ENCODE data around the gene LTBP2. TPM values are rescaled to one million over a fixed set of nuclear protein-coding genes. Genes with fewer than 3 reads are reported as not detected.
A peak's percentile ranks its signal among the peaks of the same experiment; 100 is the strongest.

Gene LTBP2
- total RNA-seq, 2 donors from 2014 or later, result 0.55 to 0.73 TPM

DNA sequence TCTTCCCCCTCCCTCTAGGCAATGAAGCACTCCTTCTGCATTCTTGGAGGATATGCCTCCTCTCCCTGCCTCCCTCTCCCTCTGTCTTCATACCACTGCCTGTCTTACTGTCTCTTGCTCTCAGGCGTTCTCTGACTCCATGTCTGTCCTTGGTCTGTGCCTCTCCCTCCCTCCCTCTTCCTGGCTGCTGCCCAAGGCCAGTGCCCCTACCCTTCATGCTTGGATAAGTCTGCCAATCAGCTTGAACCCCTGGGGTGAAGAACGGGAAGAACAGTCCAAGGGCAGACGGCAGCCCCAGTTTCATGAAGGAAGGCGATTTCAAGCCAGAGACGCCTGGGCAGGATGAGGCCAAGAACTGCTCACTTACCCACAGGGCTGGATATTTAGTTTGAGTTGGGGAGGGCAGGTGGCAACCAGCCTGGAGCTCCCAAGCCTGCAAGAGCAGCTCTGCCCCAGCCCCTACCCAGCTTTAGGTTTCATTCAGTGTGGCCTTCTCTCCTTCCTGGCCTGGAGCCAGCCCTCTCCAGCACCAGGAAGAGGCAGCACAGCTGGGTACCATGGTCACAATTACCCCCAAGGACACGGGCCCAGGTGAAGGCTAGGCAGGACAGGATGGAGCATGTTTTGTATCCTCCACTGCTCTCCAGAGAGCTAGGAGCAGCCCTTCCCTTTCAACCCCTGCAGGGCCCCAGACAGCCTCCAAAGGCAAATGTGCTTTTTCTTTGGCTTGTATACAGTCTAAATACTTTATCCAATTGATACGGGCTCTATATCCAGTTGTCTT lies 35.8 kb upstream of the LTBP2 start:
- DNase-seq (ENCODE audit: low spot score) (no peak), ATAC-seq (peak in 1 of 2 donors; percentile 28)
- no peaks in the 10 kb centered on the region for H3K27me3 Mint-ChIP-seq
- no peak overlapping the region for H3K27ac Mint-ChIP-seq
- no peaks in the 10 kb centered on the region for H3K9me3 Mint-ChIP-seq
- no peaks in the 10 kb centered on the region for H3K36me3 Mint-ChIP-seq
- no peak overlapping the region for H3K4me3 Mint-ChIP-seq
- peaks cover 22 to 27% of the 10 kb centered on the region in 2 donors for H3K4me1 Mint-ChIP-seq (ENCODE audit: low read depth in 2 of 2)

DNA sequence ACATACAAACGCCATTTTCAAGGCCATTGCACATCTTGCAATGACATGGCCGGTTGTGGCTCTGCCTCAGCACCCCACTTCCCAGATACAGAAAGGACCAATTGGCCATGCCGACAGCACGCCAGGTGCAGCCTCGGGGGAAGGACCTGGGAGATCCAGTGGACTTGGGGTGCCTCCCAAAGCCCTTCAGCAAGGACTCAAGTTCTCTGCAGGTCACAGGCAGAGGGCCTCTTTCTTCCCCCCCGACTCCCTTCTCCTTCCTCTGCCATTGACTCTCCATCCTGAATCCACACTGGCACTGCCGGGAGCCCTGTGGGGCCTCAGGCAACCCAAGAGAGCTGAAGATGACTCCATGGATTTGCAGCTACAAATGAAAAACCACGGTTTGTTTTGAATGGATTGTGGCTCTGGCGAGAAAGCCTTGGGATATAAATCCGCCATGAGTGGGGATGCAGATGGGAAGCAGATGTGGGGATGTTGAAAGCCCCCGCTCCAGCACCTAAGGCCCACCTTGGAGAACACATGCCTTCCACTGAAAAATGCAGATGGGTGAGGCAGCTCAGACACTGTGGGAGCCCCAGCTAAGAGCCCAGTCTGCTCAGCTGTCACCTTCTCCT lies 35.1 kb upstream of the LTBP2 start:
- peaks cover 22 to 27% of the 10 kb centered on the region in 2 donors for H3K4me1 Mint-ChIP-seq (ENCODE audit: low read depth in 2 of 2)
- H3K9me3 Mint-ChIP-seq, result no peaks in the 10 kb centered on the region
- no peak for ATAC-seq
- no peak for DNase-seq (ENCODE audit: low spot score)
- H3K4me3 Mint-ChIP-seq, result no peak overlapping the region
- H3K36me3 Mint-ChIP-seq, result no peaks in the 10 kb centered on the region
- no peak overlapping the region for H3K27ac Mint-ChIP-seq
- no peaks in the 10 kb centered on the region for H3K27me3 Mint-ChIP-seq

DNA sequence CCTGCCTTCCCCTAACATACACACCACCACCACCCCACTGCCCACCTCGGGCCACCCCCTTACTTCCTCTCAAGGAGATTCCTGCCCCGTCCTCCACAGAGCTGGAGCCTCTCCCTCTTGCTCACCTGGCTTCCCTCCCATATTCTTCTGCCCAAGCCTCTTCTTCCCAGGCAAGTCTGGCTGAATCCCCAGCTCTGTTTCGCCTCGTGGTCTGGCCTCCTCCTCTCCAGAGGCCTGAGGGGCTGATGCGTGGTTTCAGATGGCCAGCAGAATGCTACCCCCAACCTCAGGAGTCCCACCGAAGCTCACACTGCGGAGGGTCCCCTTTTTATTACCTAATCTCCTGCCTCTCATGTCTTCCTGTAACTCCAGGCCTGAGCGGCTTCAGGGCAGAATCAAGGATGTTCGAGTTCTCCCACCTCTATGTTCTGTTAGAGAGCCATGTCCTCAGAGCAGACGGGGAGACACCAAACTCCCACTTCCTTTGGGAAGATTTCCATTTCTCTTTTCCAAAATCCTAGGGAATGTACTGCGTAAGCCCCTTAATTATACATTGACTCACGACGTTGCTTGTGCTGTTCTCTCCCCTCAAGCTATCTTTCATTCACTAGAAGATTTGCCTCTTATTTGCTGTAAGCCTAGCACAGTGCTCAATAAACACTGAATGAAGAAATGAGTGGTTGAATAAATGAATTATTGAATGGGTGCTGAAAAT lies 33.9 kb upstream of the LTBP2 start:
- H3K9me3 Mint-ChIP-seq, result no peaks in the 10 kb centered on the region
- no peak overlapping the region for H3K27ac Mint-ChIP-seq
- H3K27me3 Mint-ChIP-seq, result no peaks in the 10 kb centered on the region
- no peak overlapping the region for H3K4me3 Mint-ChIP-seq
- DNase-seq (ENCODE audit: low spot score) (no peak), ATAC-seq (peak in 1 of 2 donors; percentile 21)
- no peaks in the 10 kb centered on the region for H3K36me3 Mint-ChIP-seq
- peaks cover 13 to 17% of the 10 kb centered on the region in 2 donors for H3K4me1 Mint-ChIP-seq (ENCODE audit: low read depth in 2 of 2)

DNA sequence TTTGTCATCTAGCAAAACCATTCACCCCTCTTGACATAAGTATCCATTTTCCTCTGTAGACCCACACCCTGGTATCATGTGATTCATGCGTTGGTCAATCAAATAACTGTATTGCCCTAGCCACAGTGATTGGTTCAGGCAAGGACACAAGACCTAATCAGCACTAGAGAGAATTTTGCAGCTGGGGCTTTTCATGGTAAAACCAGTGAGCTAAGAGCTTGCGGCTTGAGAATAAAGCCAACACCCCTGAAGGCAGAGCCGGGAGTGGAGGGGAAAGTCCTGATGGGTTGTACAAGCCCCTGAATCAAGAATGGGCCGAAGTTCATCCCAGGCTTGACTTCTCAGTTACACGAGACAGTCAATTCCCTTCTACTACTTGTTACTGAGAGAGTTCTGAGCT lies 33.2 kb upstream of the LTBP2 start:
- H3K27me3 Mint-ChIP-seq, result no peaks in the 10 kb centered on the region
- ATAC-seq (no peak), DNase-seq (ENCODE audit: low spot score) (no peak)
- H3K4me3 Mint-ChIP-seq, result no peak overlapping the region
- H3K4me1 Mint-ChIP-seq (ENCODE audit: low read depth in 2 of 2), result peaks cover 7 to 11% of the 10 kb centered on the region in 2 donors
- H3K27ac Mint-ChIP-seq, result no peak overlapping the region
- no peaks in the 10 kb centered on the region for H3K9me3 Mint-ChIP-seq
- no peaks in the 10 kb centered on the region for H3K36me3 Mint-ChIP-seq

DNA sequence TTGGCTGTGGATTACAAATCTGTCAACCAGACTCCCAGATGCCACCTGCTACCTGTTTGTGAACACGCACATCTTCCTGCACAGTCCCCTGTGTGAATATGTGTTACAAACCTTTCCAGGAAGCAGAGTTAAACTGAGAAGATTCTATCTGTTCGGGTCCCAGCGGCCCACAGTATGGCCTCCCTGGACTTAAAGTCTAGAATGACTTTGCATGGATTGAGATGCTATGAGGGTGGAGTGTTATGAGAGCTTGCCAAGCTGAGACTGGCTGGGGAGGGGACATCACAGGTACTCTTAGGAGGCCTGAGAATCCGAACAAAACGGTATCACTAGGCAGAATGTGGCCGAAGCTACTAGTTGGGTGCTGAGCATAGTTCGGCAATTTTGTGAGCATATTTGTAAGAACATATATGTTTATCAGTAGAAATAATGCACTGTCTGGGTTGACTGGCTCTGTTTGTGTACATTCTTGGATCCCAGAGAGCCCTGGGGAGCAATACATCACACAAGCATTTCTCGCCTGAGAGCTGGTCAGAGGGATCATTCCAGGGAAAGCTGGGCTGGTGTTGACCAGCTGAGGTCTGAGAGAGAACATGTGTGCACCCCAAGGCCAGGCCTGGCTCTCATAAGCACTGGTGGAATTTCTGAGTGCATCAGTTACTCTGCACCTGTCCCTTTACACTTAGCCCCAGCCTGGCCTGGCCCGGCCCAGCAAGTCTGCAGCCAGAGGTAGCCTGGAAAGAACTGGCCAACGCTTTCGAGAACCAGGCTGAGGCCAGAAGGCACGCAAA lies 29.8 kb upstream of the LTBP2 start:
- ATAC-seq, result no peak
- no peaks in the 10 kb centered on the region for H3K27me3 Mint-ChIP-seq
- H3K36me3 Mint-ChIP-seq, result no peaks in the 10 kb centered on the region
- H3K9me3 Mint-ChIP-seq, result no peaks in the 10 kb centered on the region
- DNase-seq (ENCODE audit: low spot score), result no peak
- no peak overlapping the region for H3K27ac Mint-ChIP-seq
- peaks cover 7 to 12% of the 10 kb centered on the region in 2 donors for H3K4me1 Mint-ChIP-seq (ENCODE audit: low read depth in 2 of 2)
- no peak overlapping the region for H3K4me3 Mint-ChIP-seq

DNA sequence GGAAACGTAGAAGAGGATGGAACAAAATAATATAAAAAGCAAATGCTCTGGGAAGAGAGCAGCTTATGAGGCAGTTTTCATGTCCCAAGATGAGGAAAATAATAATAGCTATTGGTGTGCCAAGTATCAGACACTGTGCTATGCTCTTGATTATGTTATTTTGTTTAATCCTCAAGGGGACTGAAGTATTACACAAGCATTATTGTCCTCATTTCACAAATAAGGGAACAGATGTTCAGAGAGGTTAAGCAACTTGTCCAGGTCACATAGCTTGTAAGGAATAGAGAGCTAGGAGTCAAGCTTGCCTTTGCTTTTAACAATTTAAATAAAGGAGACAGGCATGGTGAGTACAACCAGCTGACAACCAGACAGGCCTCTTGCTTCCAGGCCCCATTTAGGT lies 26.9 kb upstream of the LTBP2 start:
- DNase-seq (ENCODE audit: low spot score) (no peak), ATAC-seq (no peak)
- Mint-ChIP-seq H3K4me1 (ENCODE audit: low read depth in 2 of 2) (peaks cover 5 to 9% of the 10 kb centered on the region in 2 donors), H3K36me3 (no peaks in the 10 kb centered on the region), H3K4me3 (no peak overlapping the region), H3K27ac (no peak overlapping the region), H3K9me3 (no peaks in the 10 kb centered on the region), H3K27me3 (peaks cover 0 to 3% of the 10 kb centered on the region in 2 donors)

DNA sequence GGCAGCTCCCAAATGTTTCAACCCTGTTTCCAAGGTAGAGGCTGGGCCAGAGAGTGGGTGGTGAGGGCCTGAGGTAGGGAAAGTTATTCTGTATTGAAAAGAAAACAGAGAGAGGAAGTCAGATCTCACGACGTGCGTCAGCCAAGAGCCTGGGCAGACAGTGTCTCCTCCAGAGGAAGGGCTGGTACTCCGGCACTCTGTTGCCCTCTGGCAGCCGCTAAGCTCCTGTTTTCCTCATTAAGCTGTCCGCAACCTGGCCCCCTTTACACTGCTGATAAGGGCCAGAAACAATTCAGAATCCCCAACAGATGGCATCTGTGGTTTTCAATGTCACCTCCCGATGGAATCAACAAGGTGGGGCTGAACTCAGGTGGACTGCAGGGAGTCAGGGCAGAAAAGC lies 26.0 kb upstream of the LTBP2 start:
- Mint-ChIP-seq H3K9me3 (no peaks in the 10 kb centered on the region), H3K27me3 (peaks cover 0 to 3% of the 10 kb centered on the region in 2 donors), H3K4me3 (no peak overlapping the region), H3K4me1 (ENCODE audit: low read depth in 2 of 2) (peaks cover 5 to 9% of the 10 kb centered on the region in 2 donors), H3K36me3 (no peaks in the 10 kb centered on the region), H3K27ac (no peak overlapping the region)
- DNase-seq (ENCODE audit: low spot score), result no peak
- no peak for ATAC-seq

DNA sequence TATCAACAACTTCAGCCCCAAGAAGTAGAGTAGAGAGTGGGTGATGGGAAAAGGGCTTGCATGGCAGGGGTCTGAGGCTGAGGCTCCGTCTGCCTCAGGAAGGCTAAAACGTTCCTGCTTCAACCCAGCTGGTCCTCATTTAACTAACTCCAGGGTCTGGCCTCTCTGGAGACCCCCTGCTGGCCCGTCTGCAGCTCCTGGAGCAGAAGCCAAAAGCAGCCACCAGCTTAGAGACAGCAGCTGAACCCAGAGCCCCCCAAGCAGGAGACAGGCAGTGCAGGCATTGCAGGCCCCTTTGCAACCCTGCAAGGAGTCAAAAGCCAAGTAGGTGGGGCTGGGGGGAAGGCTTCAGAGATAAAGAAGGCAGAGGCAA lies 25.1 kb upstream of the LTBP2 start:
- ATAC-seq (no peak), DNase-seq (ENCODE audit: low spot score) (no peak)
- Mint-ChIP-seq H3K27me3 (peaks cover 0 to 3% of the 10 kb centered on the region in 2 donors), H3K9me3 (no peaks in the 10 kb centered on the region), H3K4me1 (ENCODE audit: low read depth in 2 of 2) (peaks cover 5 to 9% of the 10 kb centered on the region in 2 donors), H3K4me3 (no peak overlapping the region), H3K27ac (no peak overlapping the region), H3K36me3 (no peaks in the 10 kb centered on the region)

DNA sequence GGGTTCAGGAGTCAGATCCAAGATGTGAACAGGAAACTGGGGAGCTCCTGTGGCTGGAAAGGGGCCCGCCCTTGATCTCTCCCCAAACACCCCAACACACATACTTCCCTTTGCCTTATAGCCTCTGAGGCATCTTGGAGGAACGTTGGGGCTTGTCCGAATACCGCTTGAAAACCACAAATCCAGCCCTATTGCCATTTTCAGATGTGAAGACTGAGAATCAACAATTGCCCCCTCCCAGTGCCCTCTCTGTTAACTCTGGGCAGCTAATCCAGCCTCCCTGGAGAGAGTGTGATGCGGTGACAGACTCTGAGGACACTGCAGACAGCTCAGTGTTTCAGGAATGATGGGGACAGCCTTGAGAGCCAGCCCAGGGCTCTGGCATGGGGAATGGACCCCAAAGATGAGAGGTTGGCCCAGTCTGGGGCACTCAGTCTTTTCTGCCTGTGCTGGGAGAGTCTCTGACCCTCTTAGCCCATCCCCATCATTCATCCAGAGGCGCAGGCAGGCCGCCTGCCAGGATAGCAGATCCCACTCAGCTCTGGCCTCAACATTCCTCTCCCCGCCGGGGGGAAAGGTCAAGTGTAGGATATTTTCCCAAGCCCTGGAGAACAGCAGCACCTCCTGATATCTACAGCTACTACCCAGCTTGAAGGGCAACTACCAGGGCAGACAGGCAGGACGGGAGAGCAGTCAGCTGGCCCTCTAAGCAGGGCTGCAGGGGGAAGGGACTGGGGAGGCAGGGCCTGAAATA lies 24.6 kb upstream of the LTBP2 start:
- ATAC-seq (no peak), DNase-seq (ENCODE audit: low spot score) (no peak)
- H3K27me3 Mint-ChIP-seq, result peaks cover 0 to 3% of the 10 kb centered on the region in 2 donors
- no peak overlapping the region for H3K4me3 Mint-ChIP-seq
- H3K27ac Mint-ChIP-seq, result no peak overlapping the region
- H3K36me3 Mint-ChIP-seq, result no peaks in the 10 kb centered on the region
- no peaks in the 10 kb centered on the region for H3K9me3 Mint-ChIP-seq
- H3K4me1 Mint-ChIP-seq (ENCODE audit: low read depth in 2 of 2), result peaks cover 5 to 9% of the 10 kb centered on the region in 2 donors

DNA sequence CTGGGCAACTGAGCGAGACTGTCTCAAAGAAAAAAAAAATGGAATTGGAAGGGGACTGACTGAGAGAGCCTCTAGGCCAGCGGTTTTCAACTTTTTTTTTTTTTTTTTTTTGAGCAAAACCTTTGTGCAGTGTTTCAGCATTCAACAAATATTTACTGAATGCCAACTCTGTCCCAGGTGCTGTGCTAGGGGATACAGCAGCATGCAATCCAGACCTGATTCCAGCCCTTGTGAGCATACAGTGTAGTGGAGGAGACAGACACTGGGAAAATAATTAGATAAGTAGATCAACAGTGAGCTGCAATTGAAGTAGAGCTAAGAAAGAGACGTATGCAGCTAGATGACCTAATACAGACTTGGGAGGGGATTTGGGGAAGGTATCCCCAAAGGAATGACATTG lies 23.8 kb upstream of the LTBP2 start:
- ATAC-seq (no peak), DNase-seq (ENCODE audit: low spot score) (no peak)
- Mint-ChIP-seq H3K4me1 (ENCODE audit: low read depth in 2 of 2) (peaks cover 5 to 9% of the 10 kb centered on the region in 2 donors), H3K36me3 (no peaks in the 10 kb centered on the region), H3K27me3 (peaks cover 0 to 3% of the 10 kb centered on the region in 2 donors), H3K4me3 (no peak overlapping the region), H3K27ac (no peak overlapping the region), H3K9me3 (no peaks in the 10 kb centered on the region)

DNA sequence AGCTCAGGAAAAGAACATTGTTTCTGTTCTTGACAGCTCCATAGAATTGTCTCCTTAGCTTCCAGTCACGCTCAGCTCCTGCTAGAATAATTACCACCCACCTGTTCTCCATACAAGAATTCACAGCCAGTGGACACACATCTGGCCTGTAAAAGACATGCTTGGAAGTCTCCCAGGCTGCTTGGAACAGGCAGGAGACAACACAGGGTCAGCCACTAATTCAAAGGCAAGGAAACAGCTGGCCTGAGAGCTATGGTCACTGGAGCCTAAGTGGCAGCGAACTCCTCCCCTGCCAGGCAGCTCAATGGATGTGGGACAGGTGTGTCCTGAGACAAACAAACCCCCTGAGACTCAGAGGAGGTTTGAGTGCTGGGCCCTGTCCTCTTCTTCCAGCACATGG lies 22.9 kb upstream of the LTBP2 start:
- Mint-ChIP-seq H3K36me3 (no peaks in the 10 kb centered on the region), H3K4me1 (ENCODE audit: low read depth in 2 of 2) (peaks cover 5 to 10% of the 10 kb centered on the region in 2 donors), H3K9me3 (no peaks in the 10 kb centered on the region), H3K27ac (no peak overlapping the region), H3K27me3 (peaks cover 0 to 5% of the 10 kb centered on the region in 2 donors), H3K4me3 (no peak overlapping the region)
- ATAC-seq (no peak), DNase-seq (ENCODE audit: low spot score) (peak; percentile 28)

DNA sequence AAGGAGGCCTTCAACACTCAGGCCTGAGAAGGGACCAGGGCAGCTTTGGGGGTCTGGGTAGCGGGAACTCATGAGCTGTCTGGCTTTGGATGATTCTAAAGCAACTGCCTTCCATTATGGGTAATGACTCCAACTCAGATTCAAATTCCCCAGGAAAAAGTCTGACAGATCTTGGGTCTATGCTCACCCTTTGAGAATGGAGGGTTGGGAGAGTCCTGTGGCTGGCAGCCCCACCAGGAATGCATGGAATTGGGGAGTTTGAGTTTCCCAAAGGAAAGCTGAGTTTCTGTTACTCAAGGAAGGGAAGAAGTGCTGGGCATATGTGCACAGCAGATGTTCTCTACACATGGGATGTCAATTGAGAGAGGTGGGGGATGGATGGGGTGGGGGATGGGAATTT lies 22.4 kb upstream of the LTBP2 start:
- peaks cover 0 to 7% of the 10 kb centered on the region in 2 donors for H3K27me3 Mint-ChIP-seq
- H3K4me3 Mint-ChIP-seq, result no peak overlapping the region
- no peak for ATAC-seq
- DNase-seq (ENCODE audit: low spot score), result no peak
- H3K9me3 Mint-ChIP-seq, result no peaks in the 10 kb centered on the region
- H3K27ac Mint-ChIP-seq, result no peak overlapping the region
- no peaks in the 10 kb centered on the region for H3K36me3 Mint-ChIP-seq
- peaks cover 5 to 14% of the 10 kb centered on the region in 2 donors for H3K4me1 Mint-ChIP-seq (ENCODE audit: low read depth in 2 of 2)
